GM12873 (cell line): ENCODE data around the gene PSENEN.

Experiments
- TF ChIP-seq, protein P1 (sequence below): IDR thresholded peaks from 2 replicates; pipeline ENCODE4 v1.5.1; 2012; ENCODE audit warnings: low read depth, mild to moderate bottlenecking, moderate library complexity, low read length, control low read depth; ENCODE audit not compliant: insufficient read depth; ENCODE audit errors: missing control alignments

PSENEN gene

DNA sequence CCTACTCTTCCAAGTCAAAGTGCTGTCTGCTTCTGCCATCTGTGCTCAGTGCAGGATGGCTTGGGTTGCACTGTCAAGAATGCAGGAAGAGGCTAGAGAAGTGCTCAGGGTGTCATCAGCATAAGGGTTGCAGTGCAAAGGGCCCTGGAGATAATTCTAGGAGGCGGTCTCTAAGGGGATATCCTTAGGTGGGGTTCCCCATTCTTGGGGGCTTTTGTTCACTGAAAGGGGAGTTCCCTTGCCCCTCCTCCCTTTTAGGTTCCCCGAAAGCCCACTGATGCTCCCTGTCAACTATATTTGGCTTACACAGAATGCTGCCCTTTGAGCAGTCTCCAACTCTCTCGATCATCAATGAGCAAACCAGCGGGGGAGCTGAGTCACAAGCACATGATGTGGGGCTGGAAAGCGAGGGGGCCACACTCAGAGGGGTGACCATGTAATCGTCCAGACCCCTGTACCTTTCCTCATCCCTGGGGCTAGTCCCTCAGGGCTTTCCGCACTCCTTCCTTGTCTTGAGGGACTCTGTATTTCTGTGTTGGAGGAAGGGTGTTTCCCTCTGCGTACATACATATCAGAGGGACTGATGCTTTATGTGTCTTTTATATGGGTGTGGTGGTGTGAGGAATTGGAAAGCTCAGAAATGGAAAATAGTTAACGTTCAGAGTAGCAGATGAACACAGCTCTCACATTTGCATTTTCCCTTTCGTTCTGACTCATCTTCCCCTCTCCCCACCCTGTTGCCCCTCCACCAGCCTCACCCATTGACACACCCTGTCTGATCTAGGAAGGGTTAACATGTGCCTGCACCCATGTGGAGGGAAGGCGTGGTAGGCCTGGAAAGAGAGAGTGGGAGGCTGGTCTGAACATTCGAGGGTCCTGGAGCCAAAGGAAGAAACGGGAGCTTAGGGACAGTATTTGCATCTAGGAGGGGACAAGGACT is 34.4 kb upstream of the PSENEN start:
- TF ChIP-seq, protein P1, sequence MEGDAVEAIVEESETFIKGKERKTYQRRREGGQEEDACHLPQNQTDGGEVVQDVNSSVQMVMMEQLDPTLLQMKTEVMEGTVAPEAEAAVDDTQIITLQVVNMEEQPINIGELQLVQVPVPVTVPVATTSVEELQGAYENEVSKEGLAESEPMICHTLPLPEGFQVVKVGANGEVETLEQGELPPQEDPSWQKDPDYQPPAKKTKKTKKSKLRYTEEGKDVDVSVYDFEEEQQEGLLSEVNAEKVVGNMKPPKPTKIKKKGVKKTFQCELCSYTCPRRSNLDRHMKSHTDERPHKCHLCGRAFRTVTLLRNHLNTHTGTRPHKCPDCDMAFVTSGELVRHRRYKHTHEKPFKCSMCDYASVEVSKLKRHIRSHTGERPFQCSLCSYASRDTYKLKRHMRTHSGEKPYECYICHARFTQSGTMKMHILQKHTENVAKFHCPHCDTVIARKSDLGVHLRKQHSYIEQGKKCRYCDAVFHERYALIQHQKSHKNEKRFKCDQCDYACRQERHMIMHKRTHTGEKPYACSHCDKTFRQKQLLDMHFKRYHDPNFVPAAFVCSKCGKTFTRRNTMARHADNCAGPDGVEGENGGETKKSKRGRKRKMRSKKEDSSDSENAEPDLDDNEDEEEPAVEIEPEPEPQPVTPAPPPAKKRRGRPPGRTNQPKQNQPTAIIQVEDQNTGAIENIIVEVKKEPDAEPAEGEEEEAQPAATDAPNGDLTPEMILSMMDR: no peak

DNA sequence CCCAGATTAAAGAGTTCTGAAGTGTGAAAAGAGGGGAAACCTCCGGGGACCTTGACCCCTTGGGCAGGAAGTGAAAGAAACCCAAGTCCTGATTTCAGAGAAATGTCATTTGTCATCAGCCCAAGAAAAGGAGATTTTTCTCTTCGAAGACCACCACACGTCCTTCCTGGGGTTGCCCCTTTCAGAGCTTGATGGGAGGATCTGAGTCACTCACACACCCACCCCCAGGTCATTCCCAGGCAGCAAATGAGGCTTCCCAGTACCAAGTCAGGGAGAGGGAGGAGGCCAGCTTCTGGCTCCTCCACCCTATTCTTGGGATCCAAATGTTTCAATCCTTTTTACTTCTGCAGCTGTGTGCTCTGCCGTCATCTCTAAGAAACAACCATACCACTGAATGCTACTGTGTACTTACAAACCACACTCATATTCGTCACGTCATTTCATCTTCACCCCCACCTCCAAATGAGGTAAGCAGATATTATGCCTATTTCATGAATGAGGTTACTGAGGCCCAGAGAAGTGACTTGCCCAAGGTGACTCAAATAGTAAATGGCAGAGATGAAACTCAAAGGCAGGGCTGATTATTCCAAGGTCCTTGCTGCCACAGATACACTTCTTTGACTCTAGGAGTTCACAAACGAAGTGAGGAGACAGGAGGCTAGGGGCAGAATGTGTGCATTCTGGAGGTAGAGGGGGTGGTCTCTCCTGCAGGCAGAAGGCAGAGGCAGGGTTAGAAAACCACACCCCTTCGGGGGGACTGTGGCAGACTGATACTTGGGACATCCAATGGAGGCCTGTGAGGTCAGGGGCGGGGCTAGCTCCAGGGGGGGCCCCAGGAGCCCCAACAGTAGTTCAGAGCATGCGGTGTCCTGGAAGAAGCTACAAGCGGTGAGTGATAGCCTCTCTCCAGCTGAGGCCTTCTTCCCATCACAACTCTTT is 32.6 kb upstream of the PSENEN start:
- TF ChIP-seq, protein P1: no peak

DNA sequence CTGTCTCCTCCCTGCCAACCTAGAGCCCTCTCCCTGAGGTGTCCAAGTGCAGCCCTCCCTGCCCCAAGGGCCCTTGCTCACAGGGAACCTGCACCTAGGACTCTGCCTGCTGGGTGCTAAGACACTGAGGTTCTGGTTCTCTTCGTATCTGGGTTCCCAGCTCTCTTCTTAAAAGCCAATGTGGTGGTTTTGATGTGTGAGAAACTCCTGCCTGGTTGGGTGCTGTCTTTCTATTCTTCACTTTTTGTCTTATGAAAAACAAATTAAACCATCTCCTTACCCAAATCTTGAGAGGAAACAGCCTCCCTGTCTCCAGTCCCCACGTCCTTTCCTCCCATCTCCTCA is 32.0 kb upstream of the PSENEN start:
- TF ChIP-seq, protein P1: no peak

DNA sequence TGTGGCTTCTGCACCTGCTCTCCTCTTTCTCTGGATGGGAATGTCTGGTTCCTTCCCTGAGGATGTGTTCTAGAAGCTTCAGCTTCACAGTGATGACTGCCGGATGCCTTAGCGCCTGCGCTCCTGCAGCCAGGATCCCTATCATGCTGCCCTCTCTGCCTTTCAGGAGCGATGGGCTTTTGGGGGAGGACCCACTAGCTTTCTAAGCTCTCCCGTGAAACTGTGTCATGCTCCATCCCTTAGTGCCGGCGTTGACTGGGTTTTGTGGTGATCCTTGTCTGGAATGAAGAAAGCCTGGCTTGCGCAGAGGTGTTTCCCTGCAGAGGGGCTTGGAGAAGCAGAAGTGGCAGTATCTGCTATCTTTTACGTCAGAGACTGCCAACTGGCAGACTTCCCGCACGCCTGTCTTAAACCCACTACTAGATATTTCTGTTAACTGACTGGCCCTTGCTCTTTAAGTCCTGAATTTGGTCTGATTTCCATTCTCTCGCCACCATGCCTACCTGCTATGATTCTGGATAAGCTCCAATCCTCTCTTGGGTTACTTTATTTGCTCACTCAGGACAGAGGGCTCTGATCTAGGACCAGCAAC is 31.5 kb upstream of the PSENEN start:
- TF ChIP-seq, protein P1: no peak

DNA sequence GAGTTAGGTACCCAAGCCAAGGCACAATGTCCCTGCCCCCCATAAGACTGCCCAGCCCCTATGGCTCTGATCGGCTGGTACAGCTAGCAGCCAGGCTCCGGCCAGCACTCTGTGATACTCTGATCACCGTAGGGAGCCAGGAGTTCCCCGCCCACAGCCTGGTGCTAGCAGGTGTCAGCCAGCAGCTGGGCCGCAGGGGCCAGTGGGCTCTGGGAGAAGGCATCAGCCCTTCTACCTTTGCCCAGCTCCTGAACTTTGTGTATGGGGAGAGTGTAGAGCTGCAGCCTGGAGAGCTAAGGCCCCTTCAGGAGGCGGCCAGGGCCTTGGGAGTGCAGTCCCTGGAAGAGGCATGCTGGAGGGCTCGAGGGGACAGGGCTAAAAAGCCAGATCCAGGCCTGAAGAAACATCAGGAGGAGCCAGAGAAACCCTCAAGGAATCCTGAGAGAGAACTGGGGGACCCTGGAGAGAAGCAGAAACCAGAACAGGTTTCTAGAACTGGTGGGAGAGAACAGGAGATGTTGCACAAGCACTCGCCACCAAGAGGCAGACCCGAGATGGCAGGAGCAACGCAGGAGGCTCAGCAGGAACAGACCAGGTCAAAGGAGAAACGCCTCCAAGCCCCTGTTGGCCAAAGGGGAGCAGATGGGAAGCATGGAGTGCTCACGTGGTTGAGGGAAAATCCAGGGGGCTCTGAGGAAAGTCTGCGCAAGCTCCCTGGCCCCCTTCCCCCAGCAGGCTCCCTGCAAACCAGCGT is 30.7 kb upstream of the PSENEN start:
- TF ChIP-seq, protein P1: peak; percentile 58

DNA sequence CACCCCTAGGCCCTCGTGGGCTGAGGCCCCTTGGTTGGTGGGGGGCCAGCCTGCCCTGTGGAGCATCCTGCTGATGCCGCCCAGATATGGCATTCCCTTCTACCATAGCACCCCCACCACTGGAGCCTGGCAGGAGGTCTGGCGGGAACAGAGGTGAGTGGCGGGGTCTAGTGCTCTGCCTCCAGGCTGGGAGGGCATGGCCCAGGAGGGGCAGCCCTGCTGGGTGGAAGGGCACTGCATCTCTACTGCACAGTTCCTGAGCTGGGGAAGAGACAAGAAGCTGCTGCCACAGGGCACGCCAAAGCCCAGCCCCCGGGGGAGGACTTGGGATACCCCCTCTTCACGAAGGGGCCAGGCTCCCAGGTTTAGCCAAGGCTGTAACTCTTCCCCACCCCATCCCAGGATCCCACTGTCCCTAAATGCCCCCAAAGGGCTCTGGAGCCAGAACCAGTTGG is 30.1 kb upstream of the PSENEN start:
- TF ChIP-seq, protein P1: no peak
